ENCODE data around the gene CRYZ.
"Not testable (repeated sequence)": the region's sequence is repeated elsewhere in the genome, so short reads cannot be mapped to it uniquely, and the experiment has no call there.

CRYZ gene

GRCh38 chr1:74756650-74757049, 23.8 kb upstream of the CRYZ start:
- not testable (repeated sequence) for H3K4me1 ChIP-seq (ENCODE audit: control insufficient read depth, insufficient read depth, low read length); H3K27ac ChIP-seq (ENCODE audit: low read length); H3K9me3 ChIP-seq (ENCODE audit: control insufficient read depth, insufficient read depth, low read length); H3K4me3 ChIP-seq (ENCODE audit: low read length); H3K27me3 ChIP-seq (ENCODE audit: control insufficient read depth, insufficient read depth, low read length); H3K36me3 ChIP-seq (ENCODE audit: control insufficient read depth, insufficient read depth, low read length); DNase-seq (ENCODE audit: low read depth, low spot score)
- WGBS (ENCODE audit: insufficient coverage, insufficient read length): no CpG with 5 or more reads among the region's 2 CpGs

DNA sequence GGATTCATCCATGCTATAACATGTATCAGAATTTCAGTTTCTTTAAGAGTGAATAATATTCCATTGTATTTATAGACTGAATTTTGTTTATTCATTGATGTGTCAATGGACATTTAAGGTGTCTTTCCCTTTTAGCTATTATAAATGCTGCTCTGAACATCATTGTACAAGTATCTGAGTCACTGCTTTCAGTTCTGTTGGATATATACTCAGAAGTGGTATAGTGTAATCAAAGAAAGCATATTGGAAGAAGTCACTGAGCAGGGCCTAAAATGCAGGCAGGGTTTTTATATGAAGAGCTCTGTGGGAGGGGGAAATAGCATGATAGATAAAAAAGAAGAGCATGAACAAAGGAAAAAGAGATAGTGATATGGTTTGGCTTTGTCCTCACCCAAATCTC, 22.6 kb upstream of the CRYZ start:
- DNase-seq (ENCODE audit: low read depth, low spot score): no peak
- H3K36me3 ChIP-seq (ENCODE audit: control insufficient read depth, insufficient read depth, low read length): no peaks in the 10 kb centered on the region; the same call in 1 of the 2 replicates
- H3K9me3 ChIP-seq (ENCODE audit: control insufficient read depth, insufficient read depth, low read length): no peaks in the 10 kb centered on the region; the same call in 1 of the 2 replicates
- H3K4me3 ChIP-seq (ENCODE audit: low read length): no peak overlapping the region
- no peaks in the 10 kb centered on the region; the same call in 1 of the 2 replicates for H3K4me1 ChIP-seq (ENCODE audit: control insufficient read depth, insufficient read depth, low read length)
- H3K27ac ChIP-seq (ENCODE audit: low read length): no peak overlapping the region
- no peaks in the 10 kb centered on the region for H3K27me3 ChIP-seq (ENCODE audit: control insufficient read depth, insufficient read depth, low read length)

DNA sequence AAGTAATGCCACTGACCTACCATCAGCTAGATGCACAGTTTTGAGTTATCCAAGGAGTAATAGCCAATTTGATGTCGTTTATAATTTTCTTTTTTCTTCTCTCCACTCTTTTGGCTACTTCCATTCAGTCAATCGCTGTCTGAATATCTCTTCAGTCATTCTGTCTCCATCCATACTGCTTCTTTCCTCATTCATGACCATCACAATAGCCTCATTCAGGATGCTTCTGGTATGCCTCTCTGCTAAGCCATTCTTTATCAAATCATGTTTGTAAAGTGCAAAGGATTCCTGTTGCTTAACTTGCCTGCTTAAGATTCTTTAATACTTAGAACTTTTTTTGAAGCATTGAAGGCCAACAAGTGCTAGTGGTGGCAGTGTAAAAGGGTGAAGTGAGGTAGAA, 20.3 kb upstream of the CRYZ start:
- DNase-seq (ENCODE audit: low read depth, low spot score): no peak
- no CpG with 5 or more reads among the region's 2 CpGs for WGBS (ENCODE audit: insufficient coverage, insufficient read length)
- no peak overlapping the region for H3K27ac ChIP-seq (ENCODE audit: low read length)
- H3K4me3 ChIP-seq (ENCODE audit: low read length): no peak overlapping the region
- H3K9me3 ChIP-seq (ENCODE audit: control insufficient read depth, insufficient read depth, low read length): no peaks in the 10 kb centered on the region; the same call in 1 of the 2 replicates
- no peaks in the 10 kb centered on the region; the same call in 1 of the 2 replicates for H3K36me3 ChIP-seq (ENCODE audit: control insufficient read depth, insufficient read depth, low read length)
- no peaks in the 10 kb centered on the region for H3K27me3 ChIP-seq (ENCODE audit: control insufficient read depth, insufficient read depth, low read length)
- H3K4me1 ChIP-seq (ENCODE audit: control insufficient read depth, insufficient read depth, low read length): no peaks in the 10 kb centered on the region; the same call in 1 of the 2 replicates

- H3K4me3 ChIP-seq (ENCODE audit: low read length): no peak overlapping the region
- no peaks in the 10 kb centered on the region for H3K36me3 ChIP-seq (ENCODE audit: control insufficient read depth, insufficient read depth, low read length)
- no peaks in the 10 kb centered on the region for H3K27me3 ChIP-seq (ENCODE audit: control insufficient read depth, insufficient read depth, low read length)
- no peak overlapping the region for H3K27ac ChIP-seq (ENCODE audit: low read length)
- WGBS (ENCODE audit: insufficient coverage, insufficient read length): no CpG with 5 or more reads among the region's 1 CpG
- no peaks in the 10 kb centered on the region for H3K9me3 ChIP-seq (ENCODE audit: control insufficient read depth, insufficient read depth, low read length)
- DNase-seq (ENCODE audit: low read depth, low spot score): no peak
- no peaks in the 10 kb centered on the region; the same call in 1 of the 2 replicates for H3K4me1 ChIP-seq (ENCODE audit: control insufficient read depth, insufficient read depth, low read length)
Measured at GRCh38 chr1:74748960-74749359, 16.1 kb upstream of the CRYZ start.

DNA sequence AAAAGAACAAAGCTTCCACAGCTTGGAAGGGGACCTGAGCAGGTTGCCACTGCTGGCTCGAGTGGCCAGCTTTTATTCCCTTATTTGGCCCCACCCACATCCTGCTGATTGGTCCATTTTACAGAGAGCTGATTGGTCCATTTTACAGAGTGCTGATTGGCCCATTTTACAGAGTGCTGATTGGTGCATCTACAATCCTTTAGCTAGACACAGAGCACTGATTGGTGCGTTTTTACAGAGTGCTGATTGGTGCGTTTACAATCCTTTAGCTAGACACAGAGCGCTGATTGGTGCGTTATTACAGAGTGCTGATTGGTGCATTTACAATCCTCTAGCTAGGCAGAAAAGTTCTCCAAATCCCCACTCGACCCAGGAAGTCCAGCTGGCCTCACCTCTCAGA, 12.4 kb upstream of the CRYZ start:
- H3K9me3 ChIP-seq (ENCODE audit: control insufficient read depth, insufficient read depth, low read length); H3K27ac ChIP-seq (ENCODE audit: low read length); DNase-seq (ENCODE audit: low read depth, low spot score); H3K27me3 ChIP-seq (ENCODE audit: control insufficient read depth, insufficient read depth, low read length); H3K4me3 ChIP-seq (ENCODE audit: low read length); H3K4me1 ChIP-seq (ENCODE audit: control insufficient read depth, insufficient read depth, low read length); H3K36me3 ChIP-seq (ENCODE audit: control insufficient read depth, insufficient read depth, low read length): not testable (repeated sequence)
- no CpG with 5 or more reads among the region's 6 CpGs for WGBS (ENCODE audit: insufficient coverage, insufficient read length)

DNA sequence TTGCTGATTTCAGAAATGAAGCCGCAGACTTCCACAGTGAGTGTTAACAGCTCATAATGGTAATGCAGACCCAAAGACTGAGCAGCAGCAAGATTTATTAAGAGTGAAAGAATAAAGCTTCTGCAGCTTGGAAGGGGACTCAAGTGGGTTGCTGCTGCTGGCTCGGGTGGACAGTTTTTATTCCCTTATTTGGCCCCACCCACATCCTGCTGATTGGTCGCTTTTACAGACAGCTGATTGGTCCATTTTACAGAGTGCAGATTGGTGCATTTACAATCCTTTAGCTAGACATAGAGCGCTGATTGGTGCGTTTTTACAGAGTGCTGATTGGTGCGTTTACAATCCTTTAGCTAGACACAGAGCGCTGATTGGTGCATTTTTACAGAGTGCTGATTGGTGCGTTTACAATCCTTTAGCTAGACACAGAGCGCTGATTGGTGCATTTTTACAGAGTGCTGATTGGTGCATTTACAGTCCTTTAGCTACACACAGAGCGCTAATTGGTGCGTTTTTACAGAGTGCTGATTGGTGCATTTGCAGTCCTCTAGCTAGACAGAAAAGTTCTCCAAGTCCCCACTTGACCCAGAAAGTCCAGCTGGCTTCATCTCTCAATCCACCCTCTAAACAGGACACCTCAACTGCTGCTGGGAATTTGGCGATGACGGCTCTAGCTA, 7.6 kb upstream of the CRYZ start:
- WGBS (ENCODE audit: insufficient coverage, insufficient read length): no CpG with 5 or more reads among the region's 13 CpGs
- H3K27me3 ChIP-seq (ENCODE audit: control insufficient read depth, insufficient read depth, low read length); H3K9me3 ChIP-seq (ENCODE audit: control insufficient read depth, insufficient read depth, low read length); H3K4me3 ChIP-seq (ENCODE audit: low read length); DNase-seq (ENCODE audit: low read depth, low spot score); H3K4me1 ChIP-seq (ENCODE audit: control insufficient read depth, insufficient read depth, low read length); H3K27ac ChIP-seq (ENCODE audit: low read length); H3K36me3 ChIP-seq (ENCODE audit: control insufficient read depth, insufficient read depth, low read length): not testable (repeated sequence)

DNA sequence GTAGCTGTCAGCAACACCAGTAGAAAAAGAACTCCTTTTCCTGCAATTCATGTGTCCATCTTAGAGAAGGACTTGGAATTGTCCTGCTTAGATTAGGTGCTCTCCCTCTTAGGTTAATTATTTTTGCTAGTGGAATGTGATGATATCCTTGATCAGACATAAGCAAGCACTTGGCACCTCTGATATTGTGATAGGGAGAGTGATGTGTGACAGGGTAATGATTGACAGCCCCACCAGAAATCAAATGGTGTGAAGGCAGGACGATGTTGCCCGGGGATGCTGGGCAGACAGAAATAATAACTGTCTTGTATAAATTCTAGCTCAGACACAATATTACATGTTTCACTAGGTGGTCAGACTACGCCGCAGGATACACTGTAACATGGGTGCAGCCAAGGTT, 4.5 kb upstream of the CRYZ start:
- Histone ChIP-seq H3K27ac (ENCODE audit: low read length) (no peak overlapping the region), H3K4me1 (ENCODE audit: control insufficient read depth, insufficient read depth, low read length) (no peaks in the 10 kb centered on the region), H3K27me3 (ENCODE audit: control insufficient read depth, insufficient read depth, low read length) (no peaks in the 10 kb centered on the region), H3K36me3 (ENCODE audit: control insufficient read depth, insufficient read depth, low read length) (peaks cover 5% of the 10 kb centered on the region; the same call in 1 of the 2 replicates), H3K9me3 (ENCODE audit: control insufficient read depth, insufficient read depth, low read length) (no peaks in the 10 kb centered on the region), H3K4me3 (ENCODE audit: low read length) (no peak overlapping the region)
- no peak for DNase-seq (ENCODE audit: low read depth, low spot score)
- WGBS (ENCODE audit: insufficient coverage, insufficient read length): no CpG with 5 or more reads among the region's 4 CpGs

- H3K27ac ChIP-seq (ENCODE audit: low read length): no peak overlapping the region
- WGBS (ENCODE audit: insufficient coverage, insufficient read length): no CpG with 5 or more reads among the region's 11 CpGs
- H3K36me3 ChIP-seq (ENCODE audit: control insufficient read depth, insufficient read depth, low read length): peaks cover 5% of the 10 kb centered on the region; the same call in 1 of the 2 replicates
- H3K9me3 ChIP-seq (ENCODE audit: control insufficient read depth, insufficient read depth, low read length): no peaks in the 10 kb centered on the region
- peaks cover 2% of the 10 kb centered on the region; the same call in 1 of the 2 replicates for H3K4me1 ChIP-seq (ENCODE audit: control insufficient read depth, insufficient read depth, low read length)
- no peak for DNase-seq (ENCODE audit: low read depth, low spot score)
- H3K27me3 ChIP-seq (ENCODE audit: control insufficient read depth, insufficient read depth, low read length): no peaks in the 10 kb centered on the region
- peak overlapping the region; percentile 51; the same call in 1 of the 2 replicates for H3K4me3 ChIP-seq (ENCODE audit: low read length)
Measured at GRCh38 chr1:74733604-74734484, 994 bp upstream of the CRYZ start.

- H3K36me3 ChIP-seq (ENCODE audit: control insufficient read depth, insufficient read depth, low read length); H3K4me1 ChIP-seq (ENCODE audit: control insufficient read depth, insufficient read depth, low read length); DNase-seq (ENCODE audit: low read depth, low spot score); H3K27me3 ChIP-seq (ENCODE audit: control insufficient read depth, insufficient read depth, low read length); H3K9me3 ChIP-seq (ENCODE audit: control insufficient read depth, insufficient read depth, low read length); H3K27ac ChIP-seq (ENCODE audit: low read length): not testable (repeated sequence)
- no CpG with 5 or more reads among the region's 17 CpGs for WGBS (ENCODE audit: insufficient coverage, insufficient read length)
- peak overlapping the region; percentile 51; the same call in 1 of the 2 replicates for H3K4me3 ChIP-seq (ENCODE audit: low read length)
Measured at GRCh38 chr1:74732071-74732946, 541 bp downstream of the CRYZ start.

- Histone ChIP-seq H3K9me3 (ENCODE audit: control insufficient read depth, insufficient read depth, low read length) (no peaks in the 10 kb centered on the region), H3K4me3 (ENCODE audit: low read length) (no peak overlapping the region), H3K36me3 (ENCODE audit: control insufficient read depth, insufficient read depth, low read length) (no peaks in the 10 kb centered on the region), H3K27ac (ENCODE audit: low read length) (no peak overlapping the region), H3K27me3 (ENCODE audit: control insufficient read depth, insufficient read depth, low read length) (no peaks in the 10 kb centered on the region), H3K4me1 (ENCODE audit: control insufficient read depth, insufficient read depth, low read length) (peaks cover 2% of the 10 kb centered on the region; the same call in 1 of the 2 replicates)
- DNase-seq (ENCODE audit: low read depth, low spot score): no peak
- no CpG with 5 or more reads among the region's 11 CpGs for WGBS (ENCODE audit: insufficient coverage, insufficient read length)
Measured at GRCh38 chr1:74731399-74732052, 1.3 kb downstream of the CRYZ start.
